PC-9 (cell line): ENCODE data around the gene NEK9.

Experiments used
- CTCF ChIP-seq: fragments of 200-600 bp; sonication (generic); conservative IDR thresholded peaks from 2 replicates; pipeline ENCODE4 v1.6.1; 2017; ENCODE audit warnings: mixed run types, antibody characterized with exemption, mild to moderate bottlenecking, moderate library complexity
- EZH2 ChIP-seq: fragments of 200-600 bp; sonication (generic); IDR thresholded peaks from 2 replicates; pipeline ENCODE4 v1.8.0; 2017; ENCODE audit warnings: antibody characterized with exemption, low read depth

- TF ChIP-seq CTCF = no peak
- TF ChIP-seq EZH2 = no peak
These were observed 13.8 kb upstream of the NEK9 start for GRCh38 chr14:75140620-75141019.
